Activated B cell treated with CpG ODN at 0.5 μM for 24 hours (primary cell): Measurements from ENCODE around the gene LENG9. TPM values are rescaled to one million over a fixed set of nuclear protein-coding genes. Genes with fewer than 3 reads are reported as not detected.

Experiments used
- ATAC-seq: fragments of 200-7000 bp; cut with Tn5 transposase; one replicate; pipeline ENCODE4 v1.10.0; 2021; ENCODE audit warnings: low read depth, mild to moderate bottlenecking, moderate library complexity
- CTCF ChIA-PET: fragments of 350-600 bp; sonication (Branson Sonifier 250); formaldehyde crosslinking; loops from one replicate; lab custom pipeline; 2021; ENCODE audit warnings: antibody characterized with exemption; lab: Charles Lee
- POLR2A ChIA-PET: fragments of 350-600 bp; sonication (Branson Sonifier 250); formaldehyde crosslinking; loops from one replicate; lab custom pipeline; 2021; ENCODE audit warnings: antibody characterized with exemption; lab: Charles Lee
- DNase-seq: peaks from one replicate; pipeline ENCODE4 v3.0.0; 2022
- H3K27ac Mint-ChIP-seq: one replicate; pipeline ENCODE4 v1.8.0; 2020; ENCODE audit warnings: mixed read lengths
- H3K27me3 Mint-ChIP-seq: one replicate; pipeline ENCODE4 v1.8.0; 2021; ENCODE audit warnings: mixed read lengths
- H3K36me3 Mint-ChIP-seq: one replicate; pipeline ENCODE4 v1.8.0; 2021; ENCODE audit warnings: low read depth, mixed read lengths
- H3K4me1 Mint-ChIP-seq: one replicate; pipeline ENCODE4 v1.8.0; 2021; ENCODE audit warnings: mixed read lengths
- H3K4me3 Mint-ChIP-seq: one replicate; pipeline ENCODE4 v1.8.0; 2020; ENCODE audit warnings: mild to moderate bottlenecking, mixed read lengths
- H3K9me3 Mint-ChIP-seq: one replicate; pipeline ENCODE4 v1.8.0; 2020; ENCODE audit warnings: mixed read lengths
- CTCF ChIP-seq: fragments of 200-600 bp; IDR thresholded peaks from one replicate; pipeline ENCODE4 v1.8.0; 2022; ENCODE audit warnings: antibody characterized with exemption, mild to moderate bottlenecking
- intact Hi-C: fragments of 100-400 bp; cut with micrococcal nuclease; formaldehyde crosslinking; loops from one replicate; pipeline ENCODE4 v1.15.1; 2024
- total RNA-seq: library from RNA; stranded (reverse); gene quantifications from 2 replicates; pipeline ENCODE4 v1.2.3, GENCODE V29; 2022

The LENG9 gene
- total RNA-seq, 1 donor from 2014 or later, result 8.5 TPM

- DNase-seq, result no peak
- Mint-ChIP-seq H3K4me3 (no peak overlapping the region), H3K36me3 (no peaks in the 10 kb centered on the region), H3K27me3 (peaks cover 26% of the 10 kb centered on the region), H3K27ac (no peak overlapping the region), H3K9me3 (no peaks in the 10 kb centered on the region), H3K4me1 (peaks cover 17% of the 10 kb centered on the region)
- TF ChIP-seq CTCF, result no peak
- CTCF ChIA-PET, result interaction anchor here (0.5 kb wide), 1 partner anchor 52 kb away, joined by 6 read pairs; no protein-coding TSS in a partner anchor
- intact Hi-C loops, result no loop called here
- no peak for ATAC-seq
- POLR2A ChIA-PET, result interaction anchor here (0.6 to 1.7 kb wide), 2 partner anchors 14 to 46 kb away, joined by 5 to 6 read pairs; no protein-coding TSS in a partner anchor
Observed at GRCh38 chr19:54429545-54430227, 33.9 kb downstream of the LENG9 start.

GRCh38 chr19:54429176-54429495 is 34.4 kb downstream of the LENG9 start:
- H3K36me3 Mint-ChIP-seq, result no peaks in the 10 kb centered on the region
- no peak for ATAC-seq
- ChIA-PET POLR2A (interaction anchor here (0.6 kb wide), 1 partner anchor 46 kb away, joined by 5 read pairs; no protein-coding TSS in a partner anchor), CTCF (interaction anchor here (0.5 kb wide), 1 partner anchor 52 kb away, joined by 6 read pairs; no protein-coding TSS in a partner anchor)
- no peak overlapping the region for H3K4me3 Mint-ChIP-seq
- H3K27me3 Mint-ChIP-seq, result peaks cover 28% of the 10 kb centered on the region
- no peak for DNase-seq
- H3K9me3 Mint-ChIP-seq, result no peaks in the 10 kb centered on the region
- intact Hi-C loops, result no loop called here
- peaks cover 12% of the 10 kb centered on the region for H3K4me1 Mint-ChIP-seq
- no peak for TF ChIP-seq CTCF
- H3K27ac Mint-ChIP-seq, result no peak overlapping the region

- Mint-ChIP-seq H3K9me3 (no peaks in the 10 kb centered on the region), H3K4me3 (no peak overlapping the region), H3K36me3 (no peaks in the 10 kb centered on the region), H3K27me3 (peaks cover 29% of the 10 kb centered on the region), H3K27ac (no peak overlapping the region), H3K4me1 (peaks cover 11% of the 10 kb centered on the region)
- POLR2A ChIA-PET, result no interaction called here
- TF ChIP-seq CTCF, result no peak
- no peak for ATAC-seq
- intact Hi-C loops, result no loop called here
- CTCF ChIA-PET, result no interaction called here
- DNase-seq, result no peak
Observed at GRCh38 chr19:54428323-54429175, 35.0 kb downstream of the LENG9 start.

- no peak for ATAC-seq
- no peak overlapping the region for H3K4me3 Mint-ChIP-seq
- ChIA-PET CTCF (no interaction called here), POLR2A (interaction anchor here (0.7 kb wide), 1 partner anchor 21 kb away, joined by 6 read pairs; the partner anchor contains the start of gene LENG8)
- no peak for TF ChIP-seq CTCF
- no peak for DNase-seq
- no peak overlapping the region for H3K27ac Mint-ChIP-seq
- H3K27me3 Mint-ChIP-seq, result peaks cover 31% of the 10 kb centered on the region
- H3K36me3 Mint-ChIP-seq, result no peaks in the 10 kb centered on the region
- peaks cover 11% of the 10 kb centered on the region for H3K4me1 Mint-ChIP-seq
- intact Hi-C loops, result no loop called here
- no peaks in the 10 kb centered on the region for H3K9me3 Mint-ChIP-seq
Observed at GRCh38 chr19:54427586-54427985, 36.0 kb downstream of the LENG9 start.
